Right lobe of liver (tissue), 6 donors: Measurements from ENCODE around the gene GPBP1L1. TPM values are rescaled to one million over a fixed set of nuclear protein-coding genes. Genes with fewer than 3 reads are reported as not detected.

Experiments
- ATAC-seq, 4 donors: fragments of 200-7000 bp; cut with Tn5 transposase; one replicate each; pipeline ENCODE4 v1.9.1; 2020; ENCODE audit warnings: mild to moderate bottlenecking in 4 of 4, moderate library complexity in 4 of 4
- DNase-seq, 3 donors: peaks; one replicate each; pipeline ENCODE4 v3.0.0-alpha.2; 2020
- H3K27ac ChIP-seq, 3 donors: fragments of 200-600 bp; one replicate each; pipeline ENCODE4 v1.8.0; 2022
- H3K27me3 ChIP-seq, 2 donors: fragments of 200-600 bp; one replicate each; pipeline ENCODE4 v1.8.0; 2022
- H3K36me3 ChIP-seq, 4 donors: fragments of 200-600 bp; sonication (generic) in 1 of 4; one replicate each; pipeline versions ENCODE4 v1.5.1 to v1.8.0; 2017 to 2022; ENCODE audit warnings: control low read depth in 1 of 4
- H3K4me1 ChIP-seq, 4 donors: fragments of 200-600 bp; sonication (generic) in 1 of 4; one replicate each; pipeline versions ENCODE4 v1.5.1 to v1.8.0; 2017 to 2022; ENCODE audit warnings: control low read depth in 1 of 4
- H3K4me3 ChIP-seq, 3 donors: fragments of 200-600 bp; one replicate each; pipeline ENCODE4 v1.8.0; 2022
- H3K9me3 ChIP-seq, 4 donors: fragments of 200-600 bp; sonication (generic) in 1 of 4; one replicate each; pipeline versions ENCODE4 v1.5.1 to v1.8.0; 2017 to 2022; ENCODE audit warnings: control low read depth in 1 of 4
- CTCF ChIP-seq, 4 donors: fragments of 200-600 bp in 3 of 4; fragments of 450-650 bp in 1 of 4; IDR thresholded peaks; one replicate each; pipeline versions ENCODE4 v1.5.1 to v1.8.0; 2016 to 2022; ENCODE audit warnings: antibody characterized with exemption in 4 of 4, mild to moderate bottlenecking in 2 of 4
- POLR2A ChIP-seq: fragments of 450-650 bp; IDR thresholded peaks from one replicate; pipeline ENCODE4 v1.6.1; 2017; ENCODE audit warnings: antibody characterized with exemption, mild to moderate bottlenecking
- WGBS: methylation state at CpG from one replicate; pipeline ENCODE4 v1.1.6; 2018; ENCODE audit warnings: low coverage, low lambda C conversion rate; ENCODE audit not compliant: insufficient coverage; ENCODE audit errors: missing lambda C conversion rate; 5-methylcytosine and 5-hydroxymethylcytosine counted together
- intact Hi-C, 2 donors: fragments of 100-400 bp; cut with DNase I; formaldehyde crosslinking; loops; one replicate each; pipeline versions ENCODE4 v1.11.2 to v1.14.1; 2022
- total RNA-seq, 6 experiments: library from RNA; depleted of rRNA in 2 of 6; stranded (reverse); fragments of >200 nt in 2 of 6; fragmentation: NEBNext Ultra II Directional in 3 of 6; extraction: Animal tissue kit (Norgen Biotek cat#: 25700) in 3 of 6; gene quantifications; one replicate each; pipeline versions ENCODE4 v1.1.0 to v1.2.4, GENCODE V29; 2016 to 2023
- donor health status: DM: no; HTN: yes; CAD: no.
- donor health status: DM: no; HTN: no; CAD: no.
- donor health status: DM: no; HTN: no; CAD: no.
- donor health status: DM: no; HTN: yes; CAD: no.
- donor health status: DM: no; HTN: yes; CAD: no.

Gene GPBP1L1
- total RNA-seq, 6 experiments from 2014 or later: 51.2 to 80.0 (median 67.3) TPM

DNA sequence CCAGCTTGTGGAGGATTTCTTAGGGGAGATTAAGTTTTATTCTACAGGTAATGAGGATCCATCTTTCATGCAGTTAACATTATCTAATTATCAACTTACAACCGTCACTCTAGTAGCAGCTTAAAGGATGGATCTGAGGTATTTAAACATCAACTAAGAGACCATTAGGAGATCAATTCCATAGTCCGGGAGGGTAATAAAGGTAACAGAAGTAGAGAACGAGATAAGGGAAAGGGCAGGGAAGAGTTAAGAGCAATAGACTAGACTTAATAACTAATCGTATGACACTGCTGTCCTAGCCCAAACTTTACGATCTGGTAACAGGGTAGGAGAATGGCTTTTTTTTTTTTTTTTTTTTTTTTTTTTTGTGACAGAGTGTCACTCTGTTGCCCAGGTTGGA, 43.0 kb downstream of the GPBP1L1 start:
- H3K27ac ChIP-seq: no peak overlapping the region
- H3K4me3 ChIP-seq: no peak overlapping the region
- ATAC-seq (no peak), DNase-seq (no peak)
- H3K9me3 ChIP-seq: no peaks in the 10 kb centered on the region
- TF ChIP-seq CTCF (IDR thresholded peaks at IDR 0.05): no peak
- no peak for TF ChIP-seq POLR2A
- intact Hi-C loops: no loop called here
- H3K27me3 ChIP-seq: no peaks in the 10 kb centered on the region
- H3K36me3 ChIP-seq: peaks cover 0 to 51% (median 10%) of the 10 kb centered on the region in 4 donors
- 51% methylated on average over 5 of the region's 5 CpGs for WGBS
- H3K4me1 ChIP-seq: peaks cover 0 to 7% (median 0%) of the 10 kb centered on the region in 4 donors

DNA sequence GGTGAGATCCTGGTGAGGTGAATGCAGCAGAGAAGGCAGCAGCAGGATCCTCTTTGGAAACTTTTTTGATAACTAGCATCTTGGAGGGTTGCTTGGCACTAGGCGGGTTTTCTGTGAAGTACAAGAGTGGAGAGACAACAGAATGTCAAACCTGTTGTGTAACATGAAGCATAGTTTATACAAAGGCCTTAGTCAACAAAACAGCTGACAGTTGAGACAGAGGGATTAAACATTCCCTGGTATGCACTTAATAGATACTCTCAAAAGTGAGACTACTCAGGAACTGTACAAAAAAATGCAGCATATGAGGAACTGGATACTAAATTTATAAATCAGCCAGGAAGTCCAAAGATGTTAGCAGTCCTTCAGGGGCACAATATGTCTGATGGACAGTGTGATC, 46.0 kb downstream of the GPBP1L1 start:
- intact Hi-C loops: no loop called here
- WGBS: 57% methylated on average over 1 of the region's 1 CpG
- peaks cover 0 to 69% (median 19%) of the 10 kb centered on the region in 4 donors for H3K36me3 ChIP-seq

DNA sequence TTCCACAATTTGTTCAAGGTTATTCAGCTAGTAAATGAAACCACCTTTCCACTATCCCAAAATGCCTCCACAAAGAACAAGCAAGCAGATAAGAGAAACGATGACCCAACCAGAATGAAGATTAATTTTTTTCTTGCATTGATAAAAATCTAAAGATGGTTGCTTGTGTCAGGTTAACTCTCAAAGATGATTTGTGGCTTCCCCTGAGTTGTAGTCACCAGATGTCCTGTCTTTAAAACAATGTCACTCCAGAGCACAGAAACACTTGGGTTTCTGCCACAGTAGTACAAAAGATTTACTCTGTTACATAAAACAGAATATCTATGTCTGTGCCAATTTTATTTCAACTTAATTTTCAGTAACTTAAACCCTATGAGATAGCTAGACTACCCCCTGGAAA, 51.1 kb downstream of the GPBP1L1 start:
- ATAC-seq (no peak), DNase-seq (no peak)
- Histone ChIP-seq H3K4me3 (no peak overlapping the region), H3K9me3 (no peaks in the 10 kb centered on the region), H3K4me1 (no peaks in the 10 kb centered on the region), H3K27me3 (no peaks in the 10 kb centered on the region), H3K36me3 (peaks cover 4 to 94% (median 47%) of the 10 kb centered on the region in 4 donors), H3K27ac (no peak overlapping the region)
- intact Hi-C loops: no loop called here
- no peak for TF ChIP-seq CTCF (IDR thresholded peaks at IDR 0.05)
- TF ChIP-seq POLR2A: no peak
- 72% methylated on average over 1 of the region's 1 CpG for WGBS

More for the DNA sequence above, 46.0 kb downstream of the GPBP1L1 start:
- ATAC-seq (peak; percentile 22 to 77 (median 40)), DNase-seq (no peak)
- H3K4me3 ChIP-seq: no peak overlapping the region
- H3K27ac ChIP-seq: no peak overlapping the region
- H3K27me3 ChIP-seq: no peaks in the 10 kb centered on the region
- no peaks in the 10 kb centered on the region for H3K9me3 ChIP-seq
- TF ChIP-seq POLR2A (no peak), CTCF (IDR thresholded peaks at IDR 0.05) (no peak)
- peaks cover 0 to 7% (median 0%) of the 10 kb centered on the region in 4 donors for H3K4me1 ChIP-seq

GRCh38 chr1:45630429-45630828, 55.9 kb downstream of the GPBP1L1 start:
- no peak for DNase-seq
- H3K4me3 ChIP-seq: no peak overlapping the region
- WGBS: 100% methylated on average over 1 of the region's 1 CpG
- no peaks in the 10 kb centered on the region for H3K9me3 ChIP-seq
- intact Hi-C loops: no loop called here
- H3K4me1 ChIP-seq: no peaks in the 10 kb centered on the region
- H3K27me3 ChIP-seq: no peaks in the 10 kb centered on the region
- H3K27ac ChIP-seq: no peak overlapping the region
- ATAC-seq: no peak
- H3K36me3 ChIP-seq: peaks cover 4 to 94% (median 48%) of the 10 kb centered on the region in 4 donors
- TF ChIP-seq POLR2A: no peak
- TF ChIP-seq CTCF (IDR thresholded peaks at IDR 0.05): no peak

GRCh38 chr1:45629035-45629434, 57.3 kb downstream of the GPBP1L1 start:
- no peaks in the 10 kb centered on the region for H3K27me3 ChIP-seq
- H3K27ac ChIP-seq: no peak overlapping the region
- H3K36me3 ChIP-seq: peaks cover 4 to 87% (median 46%) of the 10 kb centered on the region in 4 donors
- no peak for TF ChIP-seq CTCF (IDR thresholded peaks at IDR 0.05)
- no peaks in the 10 kb centered on the region for H3K4me1 ChIP-seq
- intact Hi-C loops: no loop called here
- no peak overlapping the region for H3K4me3 ChIP-seq
- no peak for DNase-seq
- H3K9me3 ChIP-seq: no peaks in the 10 kb centered on the region
- ATAC-seq: peak; percentile 58 to 83 (median 69)
